GM12865 (cell line): ENCODE measurements around the gene CACNA1I.

Experiments used
- DNase-seq: peaks from one replicate; pipeline ENCODE4 v3.0.0; 2010; ENCODE audit warnings: low read depth
- H3K4me3 ChIP-seq: 2 replicates; pipeline ENCODE4 v1.5.1; 2011; ENCODE audit warnings: mild to moderate bottlenecking, low read depth, low read length, control low read depth
- CTCF ChIP-seq: IDR thresholded peaks from 2 replicates; pipeline ENCODE4 v1.5.1; 2011; ENCODE audit warnings: low read length, control low read depth, low read depth, inconsistent platforms; ENCODE audit not compliant: insufficient read depth; ENCODE audit errors: missing control alignments

Gene CACNA1I

GRCh38 chr22:39724390-39724789 lies 153.8 kb downstream of the CACNA1I start:
- peak; percentile 29 for DNase-seq
- H3K4me3 ChIP-seq: no peak overlapping the region
- no peak for TF ChIP-seq CTCF

GRCh38 chr22:39724857-39725256 lies 154.3 kb downstream of the CACNA1I start:
- no peak for TF ChIP-seq CTCF
- DNase-seq: no peak
- no peak overlapping the region for H3K4me3 ChIP-seq

GRCh38 chr22:39725351-39726035 lies 154.9 kb downstream of the CACNA1I start:
- DNase-seq: no peak
- no peak for TF ChIP-seq CTCF
- H3K4me3 ChIP-seq: no peak overlapping the region

GRCh38 chr22:39727541-39727940 lies 157.0 kb downstream of the CACNA1I start:
- no peak overlapping the region for H3K4me3 ChIP-seq
- no peak for DNase-seq

GRCh38 chr22:39728236-39728860 lies 157.8 kb downstream of the CACNA1I start:
- TF ChIP-seq CTCF: no peak
- no peak overlapping the region for H3K4me3 ChIP-seq
- no peak for DNase-seq

More at GRCh38 chr22:39727541-39727940, 157.0 kb downstream of the CACNA1I start:
- TF ChIP-seq CTCF: no peak

GRCh38 chr22:39729141-39729934 lies 158.8 kb downstream of the CACNA1I start:
- TF ChIP-seq CTCF: no peak
- DNase-seq: no peak

More at GRCh38 chr22:39729141-39729934, 158.8 kb downstream of the CACNA1I start:
- H3K4me3 ChIP-seq: no peak overlapping the region
